Measurements from ENCODE around the gene OR8U1. TPM values are rescaled to one million over a fixed set of nuclear protein-coding genes. Genes with fewer than 3 reads are reported as not detected.

OR8U1 gene
- not detected in 2 replicates for total RNA-seq

GRCh38 chr11:56375324-56375723 lies at the start of gene OR8U1:
TSS of gene OR8U1 (plus strand) at chr11:56375624. CDS start at chr11:56375624, 0 bp downstream.

GRCh38 chr11:56345739-56346138 lies 29.7 kb upstream of the OR8U1 start, which contains the start of gene OR8K1:
TSS of gene OR8K1 (plus strand) at chr11:56346039. CDS start at chr11:56346039, 0 bp downstream.

DNA sequence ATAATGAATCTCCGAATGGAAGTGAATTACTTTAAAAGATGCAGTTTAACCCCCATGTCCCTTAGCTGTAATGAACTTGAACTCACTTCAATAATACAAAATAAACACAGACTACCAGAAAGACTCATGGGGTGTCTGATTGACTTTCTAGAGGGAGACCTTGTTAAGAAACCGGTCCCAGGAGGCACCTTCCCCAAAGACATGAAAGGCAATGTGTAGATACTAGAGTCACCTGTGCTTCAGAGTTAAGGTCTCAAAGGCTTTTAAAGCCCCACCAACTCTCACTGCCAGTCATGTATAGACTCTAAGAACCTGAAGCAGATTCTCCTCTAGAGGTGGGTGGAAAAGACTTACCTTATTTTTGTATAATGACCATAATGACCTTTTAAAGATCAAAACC lies 21.4 kb upstream of the OR8U1 start, which contains the start of gene OR8J1:
OR8J1 (plus strand) TSS at position 301 of the 400 bp plus-strand sequence. CDS start 5,956 bp downstream, outside the sequence.

DNA sequence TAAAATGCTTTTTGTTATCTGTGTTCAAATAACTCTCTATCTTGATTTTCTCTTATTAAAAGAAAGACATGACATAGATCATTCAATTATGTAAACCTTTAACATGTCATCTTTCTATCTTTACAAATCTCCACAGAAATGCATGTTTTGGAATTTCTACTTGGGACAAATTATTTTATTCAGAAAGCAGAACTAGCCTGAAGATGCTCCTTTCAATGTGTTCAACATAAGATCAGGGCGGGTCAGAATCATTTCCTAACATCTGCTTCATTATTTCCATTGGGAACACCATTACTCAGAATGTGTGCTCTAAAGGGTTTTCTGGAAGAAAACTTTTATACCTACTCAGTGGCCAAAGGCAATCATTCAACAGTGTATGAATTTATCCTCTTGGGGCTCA lies 37.0 kb downstream of the OR8U1 start, which contains the start of gene OR5AL1:
OR5AL1 (plus strand) TSS at position 301 of the 400 bp plus-strand sequence.

Other genes with a start within 250 kb of the OR8U1 start
- not detected in 2 replicates for gene OR8J3, start 235.4 kb upstream of the OR8U1 start, total RNA-seq
- not detected in 2 replicates for gene OR8K5, start 215.3 kb upstream of the OR8U1 start, total RNA-seq
- gene OR5J2, start 199.0 kb upstream of the OR8U1 start, total RNA-seq: not detected in 2 replicates
- not detected in 2 replicates for gene OR5T2, start 141.4 kb upstream of the OR8U1 start, total RNA-seq
- gene OR5T3, start 123.4 kb upstream of the OR8U1 start, total RNA-seq: not detected in 2 replicates
- gene OR5T1, start 101.5 kb upstream of the OR8U1 start, total RNA-seq: not detected in 2 replicates
- not detected in 2 replicates for gene OR8H1, start 83.4 kb upstream of the OR8U1 start, total RNA-seq
- gene OR8K3, start 60.5 kb upstream of the OR8U1 start, total RNA-seq: not detected in 2 replicates
- not detected in 2 replicates for gene OR8K1, start 29.6 kb upstream of the OR8U1 start, total RNA-seq
- gene OR8J1, start 21.3 kb upstream of the OR8U1 start, total RNA-seq: not detected in 2 replicates
- gene OR5AL1, start 37.1 kb downstream of the OR8U1 start, total RNA-seq: not detected in 2 replicates
- not detected in 2 replicates for gene OR5M3, start 97.7 kb downstream of the OR8U1 start, total RNA-seq
- not detected in 2 replicates for gene OR5M8, start 115.7 kb downstream of the OR8U1 start, total RNA-seq
- gene OR5M11, start 167.6 kb downstream of the OR8U1 start, total RNA-seq: not detected in 2 replicates
- gene OR5M10, start 202.1 kb downstream of the OR8U1 start, total RNA-seq: 0.33 TPM in 1 of 2 replicates, not detected in the other
- gene OR5M1, start 239.2 kb downstream of the OR8U1 start, total RNA-seq: under 0.01 and 0.43 TPM in 2 replicates